IMR-90 (cell line): ENCODE measurements around the gene MFAP1. TPM values are rescaled to one million over a fixed set of nuclear protein-coding genes. Genes with fewer than 3 reads are reported as not detected.

ENCODE experiments used
- ATAC-seq: fragments of 200-7000 bp; cut with Tn5 transposase; 2 replicates; pipeline ENCODE4 v1.9.1; 2020; ENCODE audit warnings: low read depth, mild to moderate bottlenecking, moderate library complexity
- BruUV-seq: library from RNA; stranded (reverse); fragments of 400-500 nt; replicated peaks from 2 replicates; lab custom pipeline; 2021; lab: Mats Ljungman, UMichigan
- CTCF ChIA-PET: fragments of 300-600 bp; formaldehyde crosslinking; extraction: SDS; loops from one replicate; lab custom pipeline; 2021; ENCODE audit warnings: antibody characterized with exemption; lab: Yijun Ruan, JAX
- POLR2A ChIA-PET: fragments of 300-600 bp; sonication (Branson Sonifier 250); formaldehyde crosslinking; loops from one replicate; lab custom pipeline; 2022; ENCODE audit warnings: antibody characterized with exemption; ENCODE audit not compliant: unreplicated experiment; lab: Charles Lee
- DNase-seq: peaks from one replicate; pipeline ENCODE4 v3.0.0; 2013
- H2AFZ ChIP-seq: replicated peaks from 2 replicates; pipeline ENCODE3; 2013; ENCODE audit warnings: low read length, mild to moderate bottlenecking; ENCODE audit not compliant: poor library complexity
- H2AK5ac ChIP-seq: 2 replicates; pipeline ENCODE4 v1.6.1; 2013; ENCODE audit warnings: low read depth, low read length, inconsistent platforms
- H2AK9ac ChIP-seq: replicated peaks from 2 replicates; pipeline ENCODE3; 2013; ENCODE audit warnings: mild to moderate bottlenecking, low read depth, low read length, moderate library complexity; ENCODE audit not compliant: poor library complexity
- H2BK120ac ChIP-seq: 2 replicates; pipeline ENCODE4 v1.6.1; 2013; ENCODE audit warnings: low read depth, low read length, inconsistent platforms
- H2BK15ac ChIP-seq: 3 replicates; pipeline ENCODE4 v1.6.1; 2013; ENCODE audit warnings: low read depth, low read length, inconsistent platforms
- H2BK20ac ChIP-seq: 2 replicates; pipeline ENCODE4 v1.6.1; 2013; ENCODE audit warnings: low read depth, mild to moderate bottlenecking, inconsistent platforms, low read length, moderate library complexity
- H2BK5ac ChIP-seq: 2 replicates; pipeline ENCODE4 v1.6.1; 2013; ENCODE audit warnings: mild to moderate bottlenecking, low read depth, low read length, inconsistent platforms; ENCODE audit not compliant: poor library complexity, severe bottlenecking
- H3K14ac ChIP-seq: replicated peaks from 2 replicates; pipeline ENCODE4 v1.6.1; 2013; ENCODE audit warnings: low read depth, low read length, inconsistent platforms
- H3K18ac ChIP-seq: 2 replicates; pipeline ENCODE4 v1.6.1; 2013; ENCODE audit warnings: low read depth, low read length, control low read depth
- H3K23ac ChIP-seq: 2 replicates; pipeline ENCODE4 v1.6.1; 2013; ENCODE audit warnings: low read depth, low read length, inconsistent platforms
- H3K27ac ChIP-seq: 2 replicates; pipeline ENCODE4 v1.5.1; 2013; ENCODE audit warnings: mild to moderate bottlenecking, control low read depth, low read length; ENCODE audit not compliant: insufficient read depth
- H3K27me3 ChIP-seq: 2 replicates; pipeline ENCODE4 v1.6.1; 2013; ENCODE audit warnings: low read length; ENCODE audit not compliant: control insufficient read depth, insufficient read depth
- H3K36me3 ChIP-seq: 2 replicates; pipeline ENCODE4 v1.6.1; 2013; ENCODE audit warnings: low read length, mixed read lengths; ENCODE audit not compliant: control insufficient read depth, insufficient read depth
- H3K4ac ChIP-seq: 2 replicates; pipeline ENCODE4 v1.6.1; 2013; ENCODE audit warnings: low read depth, low read length, inconsistent platforms
- H3K4me1 ChIP-seq: 2 replicates; pipeline ENCODE4 v1.6.1; 2013; ENCODE audit warnings: low read length, mixed read lengths; ENCODE audit not compliant: control insufficient read depth, insufficient read depth
- H3K4me2 ChIP-seq: 2 replicates; pipeline ENCODE4 v1.6.1; 2013; ENCODE audit warnings: low read depth, mild to moderate bottlenecking, control low read depth, low read length, moderate library complexity
- H3K4me3 ChIP-seq: 2 replicates; pipeline ENCODE4 v1.5.1; 2013; ENCODE audit warnings: low read depth, mild to moderate bottlenecking, control low read depth, low read length, moderate library complexity; ENCODE audit not compliant: insufficient read depth
- H3K56ac ChIP-seq: 2 replicates; pipeline ENCODE4 v1.6.1; 2013; ENCODE audit warnings: low read length, inconsistent platforms; ENCODE audit not compliant: insufficient read depth; ENCODE audit errors: extremely low read depth
- H3K79me1 ChIP-seq, 2 experiments: 2 replicates each; pipeline ENCODE4 v1.6.1; 2013; ENCODE audit warnings: low read length in 2 of 2, inconsistent platforms in 1 of 2, low read depth in 1 of 2
- H3K9ac ChIP-seq: 2 replicates; pipeline ENCODE4 v1.6.1; 2013; ENCODE audit warnings: low read depth, low read length, control low read depth
- H3K9me1 ChIP-seq: 2 replicates; pipeline ENCODE4 v1.6.1; 2013; ENCODE audit warnings: low read length, inconsistent platforms; ENCODE audit not compliant: insufficient read depth
- H3K9me3 ChIP-seq: 2 replicates; pipeline ENCODE4 v1.6.1; 2013; ENCODE audit warnings: low read length; ENCODE audit not compliant: control insufficient read depth, insufficient read depth
- H4K20me1 ChIP-seq: 2 replicates; pipeline ENCODE4 v1.6.1; 2013; ENCODE audit warnings: low read length, inconsistent platforms; ENCODE audit not compliant: insufficient read depth
- H4K5ac ChIP-seq: 2 replicates; pipeline ENCODE4 v1.6.1; 2013; ENCODE audit warnings: mild to moderate bottlenecking, low read depth, low read length, control low read depth
- H4K8ac ChIP-seq, 2 experiments: 2 replicates each; pipeline ENCODE4 v1.6.1; 2013; ENCODE audit warnings: low read depth in 2 of 2, low read length in 2 of 2, control low read depth in 1 of 2, inconsistent platforms in 1 of 2
- H4K91ac ChIP-seq: 2 replicates; pipeline ENCODE4 v1.6.1; 2013; ENCODE audit warnings: low read depth, low read length, inconsistent platforms; ENCODE audit not compliant: insufficient read depth
- NFE2L2 ChIP-seq: fragments of 150-350 bp; IDR thresholded peaks from 2 replicates; pipeline ENCODE4 v1.6.1; 2016; ENCODE audit warnings: low read depth, mild to moderate bottlenecking, low read length
- WGBS, 2 experiments: methylation state at CpG; one replicate each; pipeline versions ENCODE4 v1.1.5 to v1.1.7; 2013; ENCODE audit warnings: missing lambda C conversion rate in 2 of 2; ENCODE audit not compliant: insufficient read length in 1 of 2; ENCODE audit errors: extremely low coverage in 2 of 2; 5-methylcytosine and 5-hydroxymethylcytosine counted together
- dilution Hi-C: fragments of 300-500 bp; cut with HindIII; formaldehyde crosslinking; loops from one replicate; pipeline ENCODE4 v1.14.3; 2018; ENCODE audit warnings: low sequenced_read_pairs; ENCODE audit not compliant: unreplicated experiment
- in situ Hi-C: fragments of 300-500 bp; cut with MboI; formaldehyde crosslinking; loops from 3 replicates; pipeline ENCODE4 v1.14.3; 2019; ENCODE audit warnings: low sequenced_read_pairs, inconsistent platforms, mixed read lengths
- intact Hi-C: fragments of 100-400 bp; cut with micrococcal nuclease; formaldehyde crosslinking; loops from 2 replicates; pipeline ENCODE4 v1.10.0; 2022
- polyA plus RNA-seq, 3 experiments: library from polyadenylated mRNA; depleted of rRNA; stranded (reverse); fragments of >200 nt; gene quantifications; 2 replicates each; pipeline ENCODE4 v1.2.3, GENCODE V29; 2012; ENCODE audit warnings: low replicate concordance in 1 of 3
- total RNA-seq: library from RNA; depleted of rRNA; stranded (reverse); fragments of >200 nt; gene quantifications from 2 replicates; pipeline ENCODE4 v1.2.3, GENCODE V29; 2012

The MFAP1 gene
- total and polyA plus RNA-seq, 2 of the 4 experiments (the other 2 are of a cell fraction): 21.6 to 28.5 TPM

GRCh38 chr15:43851251-43851650 is 26.8 kb upstream of the MFAP1 start:
- Histone ChIP-seq H2AK5ac (no peak overlapping the region), H3K27ac (no peak overlapping the region), H3K9me3 (no peaks in the 10 kb centered on the region), H3K4me1 (no peaks in the 10 kb centered on the region), H3K9ac (no peak overlapping the region), H4K91ac (no peak overlapping the region), H3K4ac (no peak overlapping the region), H3K56ac (no peak overlapping the region), H3K23ac (no peak overlapping the region), H3K4me2 (no peak overlapping the region), H4K5ac (no peak overlapping the region), H3K18ac (no peak overlapping the region), H3K27me3 (no peaks in the 10 kb centered on the region), H4K8ac (no peak overlapping the region), H3K9me1 (no peaks in the 10 kb centered on the region), H2AK9ac (no peak overlapping the region), H2BK5ac (no peak overlapping the region), H2BK120ac (no peak overlapping the region), H3K4me3 (no peak overlapping the region), H2AFZ (no peak overlapping the region), H3K36me3 (peaks cover 8% of the 10 kb centered on the region), H2BK15ac (no peak overlapping the region), H2BK20ac (no peak overlapping the region), H4K20me1 (no peaks in the 10 kb centered on the region), H3K14ac (no peak overlapping the region), H3K79me1 (peaks cover 0 to 4% of the 10 kb centered on the region in 2 experiments; a peak in 2 of 4 replicates)
- ATAC-seq (no peak), DNase-seq (no peak)
- BruUV-seq: no TSS peak
- intact Hi-C loops: no loop called here
- ChIA-PET POLR2A (interaction anchor here (0.6 kb wide), 1 partner anchor 1691 kb away, joined by 11 read pairs; no protein-coding TSS in a partner anchor), CTCF (no interaction called here)
- WGBS, 2 experiments: no CpG with 5 or more reads among the region's 3 CpGs
- TF ChIP-seq NFE2L2: no peak
- in situ Hi-C loops: no loop called here
- dilution Hi-C loops: no loop called here
